ENCODE data around the gene PTX4.

The PTX4 gene

DNA sequence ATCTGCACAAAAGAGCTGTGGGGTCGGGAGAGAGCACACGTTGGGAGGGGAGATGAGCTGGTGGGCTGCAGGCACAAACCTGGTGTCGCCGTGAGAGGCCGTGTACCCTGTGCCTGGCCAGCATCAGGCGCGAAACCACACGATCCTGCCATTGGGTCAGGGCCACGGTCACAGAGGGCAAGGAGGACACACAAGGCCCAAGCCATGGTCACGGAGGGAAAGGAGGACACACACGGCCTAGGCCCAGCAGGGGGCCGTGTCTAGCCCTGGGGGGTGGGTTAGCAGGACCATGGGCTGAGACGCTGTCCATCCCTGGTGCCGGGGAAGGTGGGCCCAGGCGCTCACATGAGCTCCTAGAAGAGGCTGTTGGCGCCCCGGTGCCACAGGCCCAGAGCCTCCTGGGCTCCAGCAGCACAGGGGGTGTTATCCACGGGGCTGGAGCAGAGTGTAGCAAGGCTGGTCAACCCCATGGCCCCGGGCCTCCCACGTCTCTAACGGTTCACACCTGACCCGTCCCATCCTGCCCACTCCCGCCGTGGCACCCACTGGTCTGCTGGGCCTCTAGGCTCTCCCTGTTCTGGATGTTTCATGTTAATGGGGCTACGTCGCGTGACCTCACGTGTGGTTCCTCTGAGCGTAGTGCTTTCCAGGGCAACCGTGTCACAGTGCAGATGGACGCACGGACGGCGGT lies 36.9 kb downstream of the PTX4 start:
- Histone ChIP-seq H3K9me3 (ENCODE audit: control insufficient read depth in 2 of 2, low read length in 2 of 2) (no peaks in the 10 kb centered on the region), H3K27ac (ENCODE audit: low read depth in 2 of 2, low read length in 2 of 2) (no peak overlapping the region), H3K4me3 (ENCODE audit: low read length in 2 of 2) (no peak overlapping the region), H3K9ac (ENCODE audit: low read depth in 1 of 2, low read length in 2 of 2) (no peak overlapping the region), H3K4me1 (ENCODE audit: control insufficient read depth in 2 of 2, insufficient read depth in 2 of 2, low read length in 2 of 2) (no peaks in the 10 kb centered on the region), H3K27me3 (ENCODE audit: control insufficient read depth in 2 of 2, insufficient read depth in 2 of 2, low read length in 2 of 2) (no peaks in the 10 kb centered on the region), H3K36me3 (ENCODE audit: control insufficient read depth in 2 of 2, insufficient read depth in 2 of 2, low read length in 2 of 2) (peaks cover 18 to 44% of the 10 kb centered on the region in 2 donors)

DNA sequence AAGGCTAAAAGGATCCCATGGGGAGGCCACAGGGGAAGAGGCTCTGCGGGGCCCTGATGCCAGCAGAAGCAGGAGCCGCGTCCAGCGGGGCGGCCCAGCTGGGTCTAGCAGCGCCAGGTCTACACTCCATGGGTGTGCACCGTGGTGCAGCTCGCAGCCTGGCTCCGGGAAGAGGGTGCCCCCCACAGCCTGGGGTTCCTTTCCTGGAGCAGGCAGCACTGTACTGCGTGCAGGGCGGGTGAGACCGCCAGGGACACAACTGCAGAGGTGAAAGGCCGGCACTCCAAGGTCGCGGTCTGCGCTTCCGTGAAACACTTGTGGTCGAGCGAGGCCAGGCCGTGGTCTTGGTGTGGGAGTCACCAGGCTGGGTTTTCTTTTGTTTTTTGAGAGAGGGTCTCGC lies 37.9 kb downstream of the PTX4 start:
- H3K4me3 ChIP-seq (ENCODE audit: low read length in 2 of 2), result no peak overlapping the region
- H3K9ac ChIP-seq (ENCODE audit: low read depth in 1 of 2, low read length in 2 of 2), result no peak overlapping the region
- H3K36me3 ChIP-seq (ENCODE audit: control insufficient read depth in 2 of 2, insufficient read depth in 2 of 2, low read length in 2 of 2), result peaks cover 14 to 42% of the 10 kb centered on the region in 2 donors
- H3K27me3 ChIP-seq (ENCODE audit: control insufficient read depth in 2 of 2, insufficient read depth in 2 of 2, low read length in 2 of 2), result no peaks in the 10 kb centered on the region
- H3K4me1 ChIP-seq (ENCODE audit: control insufficient read depth in 2 of 2, insufficient read depth in 2 of 2, low read length in 2 of 2), result no peaks in the 10 kb centered on the region
- no peak overlapping the region for H3K27ac ChIP-seq (ENCODE audit: low read depth in 2 of 2, low read length in 2 of 2)
- H3K9me3 ChIP-seq (ENCODE audit: control insufficient read depth in 2 of 2, low read length in 2 of 2), result no peaks in the 10 kb centered on the region

DNA sequence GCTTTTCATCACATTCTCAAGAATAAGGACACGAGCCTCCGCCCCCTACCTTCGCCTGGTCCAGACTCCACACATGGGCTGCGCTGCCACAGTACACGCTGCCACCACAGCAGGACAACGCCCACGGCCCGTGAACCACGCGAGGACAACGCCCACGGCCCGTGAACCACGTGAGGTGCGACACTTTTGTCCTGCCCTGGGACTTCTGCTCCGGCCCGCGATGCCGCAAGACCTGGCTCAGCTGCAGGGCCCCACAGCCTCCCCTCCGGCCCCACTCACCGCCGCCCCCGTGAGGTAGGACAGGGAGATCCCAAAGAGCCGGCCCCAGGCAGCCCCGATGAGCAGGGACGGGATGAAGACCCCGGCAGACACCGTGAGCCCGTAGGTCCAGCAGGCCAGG lies 38.5 kb downstream of the PTX4 start:
- Histone ChIP-seq H3K9me3 (ENCODE audit: control insufficient read depth in 2 of 2, low read length in 2 of 2) (no peaks in the 10 kb centered on the region), H3K4me3 (ENCODE audit: low read length in 2 of 2) (no peak overlapping the region), H3K4me1 (ENCODE audit: control insufficient read depth in 2 of 2, insufficient read depth in 2 of 2, low read length in 2 of 2) (no peaks in the 10 kb centered on the region), H3K27me3 (ENCODE audit: control insufficient read depth in 2 of 2, insufficient read depth in 2 of 2, low read length in 2 of 2) (no peaks in the 10 kb centered on the region), H3K36me3 (ENCODE audit: control insufficient read depth in 2 of 2, insufficient read depth in 2 of 2, low read length in 2 of 2) (peaks cover 14 to 38% of the 10 kb centered on the region in 2 donors), H3K27ac (ENCODE audit: low read depth in 2 of 2, low read length in 2 of 2) (no peak overlapping the region), H3K9ac (ENCODE audit: low read depth in 1 of 2, low read length in 2 of 2) (no peak overlapping the region)

DNA sequence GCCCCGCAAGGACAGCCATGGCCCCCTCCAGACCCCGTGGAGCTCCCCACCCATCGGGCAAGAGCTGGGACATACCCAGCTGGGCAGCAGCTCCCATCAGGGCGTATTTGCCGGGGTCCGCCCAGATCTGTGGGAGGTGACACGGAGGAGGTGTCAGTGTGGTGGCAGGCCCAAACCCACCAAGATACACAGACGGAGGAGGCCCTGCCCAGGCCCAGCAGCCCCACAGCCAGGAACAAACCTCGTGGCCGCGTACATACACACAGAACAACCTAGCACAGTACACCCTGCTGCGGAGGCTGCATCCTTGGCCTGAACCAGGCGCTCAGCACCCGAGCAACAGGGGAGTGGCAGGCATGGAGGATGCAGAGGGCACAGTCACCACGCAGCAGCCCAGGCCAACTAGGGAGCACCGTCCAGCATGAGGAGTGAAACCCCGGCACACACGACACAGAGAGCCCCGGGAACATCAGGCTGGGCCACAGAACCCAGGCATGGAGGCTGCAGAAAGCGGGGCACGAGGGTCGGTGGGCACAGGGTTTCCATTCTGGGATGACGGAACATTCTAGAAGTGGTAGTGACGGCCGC lies 39.4 kb downstream of the PTX4 start:
- no peaks in the 10 kb centered on the region for H3K4me1 ChIP-seq (ENCODE audit: control insufficient read depth in 2 of 2, insufficient read depth in 2 of 2, low read length in 2 of 2)
- H3K9me3 ChIP-seq (ENCODE audit: control insufficient read depth in 2 of 2, low read length in 2 of 2), result no peaks in the 10 kb centered on the region
- no peak overlapping the region for H3K9ac ChIP-seq (ENCODE audit: low read depth in 1 of 2, low read length in 2 of 2)
- H3K4me3 ChIP-seq (ENCODE audit: low read length in 2 of 2), result no peak overlapping the region
- H3K27ac ChIP-seq (ENCODE audit: low read depth in 2 of 2, low read length in 2 of 2), result no peak overlapping the region
- peaks cover 14 to 33% of the 10 kb centered on the region in 2 donors for H3K36me3 ChIP-seq (ENCODE audit: control insufficient read depth in 2 of 2, insufficient read depth in 2 of 2, low read length in 2 of 2)
- no peaks in the 10 kb centered on the region for H3K27me3 ChIP-seq (ENCODE audit: control insufficient read depth in 2 of 2, insufficient read depth in 2 of 2, low read length in 2 of 2)

DNA sequence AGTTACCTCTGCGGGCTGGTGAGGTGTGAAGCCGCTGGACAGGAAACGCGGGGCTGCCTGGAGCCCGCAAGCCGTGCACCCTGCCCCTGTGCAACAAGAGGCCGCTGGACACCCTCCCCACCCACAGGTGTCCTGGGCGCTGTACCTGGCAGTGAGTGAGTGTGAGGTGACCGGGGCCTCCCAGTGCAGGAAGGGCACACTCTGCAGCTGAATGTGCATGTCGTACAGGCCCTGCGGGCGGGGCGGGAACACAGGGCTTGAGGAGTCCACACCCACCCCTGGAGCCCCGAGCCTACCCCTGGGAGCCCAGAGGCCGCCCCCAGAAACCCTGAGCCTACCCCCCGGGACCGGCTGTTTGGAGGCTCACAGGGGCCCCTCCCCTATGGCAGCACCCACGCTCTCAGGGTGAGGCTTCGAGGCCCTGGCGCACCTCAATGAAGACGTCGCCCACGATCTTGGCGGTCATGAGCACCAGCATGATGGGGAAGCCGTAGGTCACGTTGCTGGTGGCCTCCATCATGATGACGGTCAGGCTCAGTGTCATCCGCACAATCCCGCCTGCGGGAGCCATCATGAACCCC lies 40.1 kb downstream of the PTX4 start:
- Histone ChIP-seq H3K9ac (ENCODE audit: low read depth in 1 of 2, low read length in 2 of 2) (no peak overlapping the region), H3K27me3 (ENCODE audit: control insufficient read depth in 2 of 2, insufficient read depth in 2 of 2, low read length in 2 of 2) (no peaks in the 10 kb centered on the region), H3K4me1 (ENCODE audit: control insufficient read depth in 2 of 2, insufficient read depth in 2 of 2, low read length in 2 of 2) (no peaks in the 10 kb centered on the region), H3K9me3 (ENCODE audit: control insufficient read depth in 2 of 2, low read length in 2 of 2) (no peaks in the 10 kb centered on the region), H3K36me3 (ENCODE audit: control insufficient read depth in 2 of 2, insufficient read depth in 2 of 2, low read length in 2 of 2) (peaks cover 14 to 27% of the 10 kb centered on the region in 2 donors), H3K4me3 (ENCODE audit: low read length in 2 of 2) (no peak overlapping the region), H3K27ac (ENCODE audit: low read depth in 2 of 2, low read length in 2 of 2) (no peak overlapping the region)

DNA sequence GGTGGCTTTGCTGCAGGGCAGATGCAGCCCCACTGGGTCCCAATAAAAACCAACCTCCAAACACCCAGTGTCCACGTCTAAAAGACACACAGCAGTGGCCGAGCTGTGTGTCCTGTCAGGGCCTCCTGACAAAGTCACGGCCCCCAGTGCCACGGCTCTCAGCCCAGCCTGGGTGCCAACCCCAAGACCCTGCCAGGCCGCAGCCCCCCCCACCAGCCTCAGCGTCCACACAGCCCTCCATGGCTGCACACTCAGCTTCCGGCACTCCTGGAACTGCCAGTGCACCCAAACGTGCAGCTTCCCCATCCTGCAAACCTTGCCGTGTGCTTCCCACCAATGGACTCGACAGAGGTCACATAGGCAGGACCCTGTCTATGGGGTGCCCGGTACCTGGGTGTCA lies 40.8 kb downstream of the PTX4 start:
- Histone ChIP-seq H3K4me1 (ENCODE audit: control insufficient read depth in 2 of 2, insufficient read depth in 2 of 2, low read length in 2 of 2) (no peaks in the 10 kb centered on the region), H3K36me3 (ENCODE audit: control insufficient read depth in 2 of 2, insufficient read depth in 2 of 2, low read length in 2 of 2) (peaks cover 14 to 22% of the 10 kb centered on the region in 2 donors), H3K4me3 (ENCODE audit: low read length in 2 of 2) (no peak overlapping the region), H3K9me3 (ENCODE audit: control insufficient read depth in 2 of 2, low read length in 2 of 2) (no peaks in the 10 kb centered on the region), H3K27me3 (ENCODE audit: control insufficient read depth in 2 of 2, insufficient read depth in 2 of 2, low read length in 2 of 2) (no peaks in the 10 kb centered on the region), H3K27ac (ENCODE audit: low read depth in 2 of 2, low read length in 2 of 2) (no peak overlapping the region), H3K9ac (ENCODE audit: low read depth in 1 of 2, low read length in 2 of 2) (no peak overlapping the region)

DNA sequence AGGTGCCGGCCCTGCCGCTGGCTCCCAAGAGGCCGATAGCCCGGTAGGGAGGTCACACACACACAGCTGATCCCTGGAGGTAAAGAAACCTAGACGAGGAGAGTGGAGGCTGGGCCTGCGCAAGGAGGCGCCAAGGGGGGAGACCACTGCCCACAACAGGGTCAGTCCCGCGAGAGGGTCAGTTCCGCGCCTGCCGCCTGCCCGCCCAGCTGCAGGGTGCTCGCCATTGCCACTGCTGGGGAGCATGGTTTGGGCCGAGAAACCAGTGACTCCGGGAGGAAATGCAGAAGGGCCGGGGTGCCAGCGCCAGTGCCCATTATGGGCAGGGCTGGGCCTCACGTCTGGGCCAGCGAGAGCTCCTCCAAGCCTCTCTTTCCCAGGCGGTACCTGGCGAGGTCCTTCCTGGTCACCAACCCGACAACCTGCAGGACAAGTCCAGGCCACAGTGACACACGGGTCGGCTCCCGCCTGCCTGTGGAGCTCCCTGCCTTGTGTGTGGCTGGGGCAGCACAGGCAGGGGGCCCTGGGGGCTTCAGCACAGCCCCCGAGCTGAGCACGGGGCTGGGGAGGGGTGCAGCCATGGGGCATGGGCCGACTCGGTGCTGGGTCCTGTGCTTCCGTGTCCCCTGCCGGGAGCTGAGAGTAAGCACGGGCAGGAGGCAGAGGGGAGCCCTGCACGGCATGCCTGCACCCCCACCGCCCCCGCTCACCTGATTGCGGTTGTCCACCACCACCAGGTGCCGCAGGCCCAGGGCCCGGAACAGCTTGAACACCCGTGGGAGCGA lies 42.3 kb downstream of the PTX4 start:
- H3K27me3 ChIP-seq (ENCODE audit: control insufficient read depth in 2 of 2, insufficient read depth in 2 of 2, low read length in 2 of 2), result no peaks in the 10 kb centered on the region
- H3K9me3 ChIP-seq (ENCODE audit: control insufficient read depth in 2 of 2, low read length in 2 of 2), result no peaks in the 10 kb centered on the region
- no peak overlapping the region for H3K9ac ChIP-seq (ENCODE audit: low read depth in 1 of 2, low read length in 2 of 2)
- no peaks in the 10 kb centered on the region for H3K4me1 ChIP-seq (ENCODE audit: control insufficient read depth in 2 of 2, insufficient read depth in 2 of 2, low read length in 2 of 2)
- H3K36me3 ChIP-seq (ENCODE audit: control insufficient read depth in 2 of 2, insufficient read depth in 2 of 2, low read length in 2 of 2), result peaks cover 14 to 19% of the 10 kb centered on the region in 2 donors
- H3K4me3 ChIP-seq (ENCODE audit: low read length in 2 of 2), result no peak overlapping the region
- no peak overlapping the region for H3K27ac ChIP-seq (ENCODE audit: low read depth in 2 of 2, low read length in 2 of 2)

DNA sequence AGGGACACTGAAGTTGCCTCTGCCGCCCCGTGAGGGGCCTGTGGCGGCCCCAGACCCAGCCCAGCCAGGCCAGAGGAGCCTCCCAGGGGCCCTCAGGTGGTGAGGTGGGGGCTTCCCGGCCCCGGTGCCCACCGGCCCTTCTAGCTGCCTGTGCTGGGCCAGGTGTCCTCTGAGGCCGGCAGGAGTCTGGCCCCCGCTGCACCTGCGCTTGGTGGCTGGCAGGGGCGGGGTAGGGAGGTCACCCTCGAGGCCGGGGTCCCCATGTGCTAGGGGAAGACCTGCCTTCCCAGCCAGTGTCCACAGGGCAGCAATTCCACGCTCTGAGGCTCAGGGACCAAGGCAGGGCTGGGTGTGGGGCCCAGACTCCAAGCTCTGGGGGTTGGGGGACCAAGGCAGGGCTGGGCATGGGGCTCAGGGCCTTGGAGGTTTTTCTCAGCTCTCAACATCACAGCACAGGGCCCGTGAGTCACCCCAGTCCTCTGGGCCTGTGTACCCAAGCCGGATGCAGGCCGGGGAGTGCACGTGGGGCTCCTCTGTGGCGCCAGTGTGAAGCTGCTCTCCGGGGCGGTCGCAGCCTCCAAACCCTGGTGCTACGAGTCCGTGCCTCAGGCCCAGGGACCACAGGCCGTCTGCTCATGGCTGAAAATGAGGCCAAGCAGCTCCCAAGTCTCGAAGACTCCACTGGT lies 43.1 kb downstream of the PTX4 start:
- Histone ChIP-seq H3K4me3 (ENCODE audit: low read length in 2 of 2) (no peak overlapping the region), H3K27ac (ENCODE audit: low read depth in 2 of 2, low read length in 2 of 2) (no peak overlapping the region), H3K36me3 (ENCODE audit: control insufficient read depth in 2 of 2, insufficient read depth in 2 of 2, low read length in 2 of 2) (peaks cover 12 to 14% of the 10 kb centered on the region in 2 donors), H3K4me1 (ENCODE audit: control insufficient read depth in 2 of 2, insufficient read depth in 2 of 2, low read length in 2 of 2) (no peaks in the 10 kb centered on the region), H3K9ac (ENCODE audit: low read depth in 1 of 2, low read length in 2 of 2) (no peak overlapping the region), H3K9me3 (ENCODE audit: control insufficient read depth in 2 of 2, low read length in 2 of 2) (no peaks in the 10 kb centered on the region), H3K27me3 (ENCODE audit: control insufficient read depth in 2 of 2, insufficient read depth in 2 of 2, low read length in 2 of 2) (no peaks in the 10 kb centered on the region)

DNA sequence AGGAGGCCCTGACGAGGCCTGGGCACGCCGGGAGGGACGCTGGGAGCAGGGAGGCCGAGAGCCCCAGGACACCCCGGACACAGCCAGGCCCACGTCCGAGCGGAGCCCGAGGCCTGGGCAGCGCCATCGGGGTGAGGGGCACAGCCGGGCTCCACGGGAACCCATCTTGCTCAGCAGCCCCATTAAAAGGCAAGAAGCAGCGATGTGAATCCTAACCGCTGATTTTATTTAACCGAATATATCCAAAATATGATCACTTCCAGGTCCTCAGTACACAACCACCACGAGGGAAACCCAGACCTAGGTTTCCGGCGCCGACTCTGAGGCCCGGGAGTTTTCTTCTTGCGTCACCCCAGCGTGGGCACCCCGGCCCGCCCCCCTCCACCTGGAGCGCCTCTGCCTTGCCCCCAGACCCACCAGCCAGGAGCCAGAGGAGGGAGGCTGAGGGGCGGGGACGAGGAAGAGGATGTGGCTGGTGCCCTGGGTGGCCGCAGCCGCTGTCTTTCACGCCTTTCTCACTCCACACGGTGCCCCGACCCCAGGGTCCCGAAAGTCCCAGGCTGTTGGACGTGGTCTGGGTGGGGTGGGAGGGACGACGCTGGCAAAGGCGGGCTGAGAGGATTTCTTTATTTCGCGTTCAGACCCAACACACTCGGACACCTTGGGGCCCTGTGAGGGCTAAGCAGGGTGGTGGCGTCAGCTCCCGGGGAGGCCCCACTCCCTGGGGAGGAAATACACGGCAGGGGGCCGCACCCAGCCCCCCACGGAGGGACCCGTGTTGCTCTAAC lies 43.8 kb downstream of the PTX4 start:
- H3K27me3 ChIP-seq (ENCODE audit: control insufficient read depth in 2 of 2, insufficient read depth in 2 of 2, low read length in 2 of 2), result no peaks in the 10 kb centered on the region
- no peaks in the 10 kb centered on the region for H3K4me1 ChIP-seq (ENCODE audit: control insufficient read depth in 2 of 2, insufficient read depth in 2 of 2, low read length in 2 of 2)
- no peak overlapping the region for H3K9ac ChIP-seq (ENCODE audit: low read depth in 1 of 2, low read length in 2 of 2)
- peaks cover 10 to 14% of the 10 kb centered on the region in 2 donors for H3K36me3 ChIP-seq (ENCODE audit: control insufficient read depth in 2 of 2, insufficient read depth in 2 of 2, low read length in 2 of 2)
- H3K9me3 ChIP-seq (ENCODE audit: control insufficient read depth in 2 of 2, low read length in 2 of 2), result no peaks in the 10 kb centered on the region
- no peak overlapping the region for H3K4me3 ChIP-seq (ENCODE audit: low read length in 2 of 2)
- no peak overlapping the region for H3K27ac ChIP-seq (ENCODE audit: low read depth in 2 of 2, low read length in 2 of 2)
